Motor neuron (in vitro differentiated cells): ENCODE data around the gene FAM168B. TPM values are rescaled to one million over a fixed set of nuclear protein-coding genes. Genes with fewer than 3 reads are reported as not detected.

Experiments
- ATAC-seq, 8 experiments: fragments of 200-7000 bp; cut with Tn5 transposase; replicated peaks in 6 of 8; 2 replicates each; pipeline ENCODE4 v1.8.0; 2021; ENCODE audit warnings: mild to moderate bottlenecking in 8 of 8, moderate library complexity in 8 of 8
- H3K27ac ChIP-seq, 2 donors: fragments of 250-450 bp; sonication (Bioruptor Pico); 2 replicates each; pipeline ENCODE4 v1.9.0; 2021; ENCODE audit warnings: antibody characterized with exemption in 2 of 2, mild to moderate bottlenecking in 2 of 2, moderate library complexity in 1 of 2
- H3K4me1 ChIP-seq, 2 donors: fragments of 250-450 bp; sonication (Bioruptor Pico); replicated peaks in 1 of 2; 2 replicates each; pipeline ENCODE4 v1.6.1; 2021; ENCODE audit warnings: antibody characterized with exemption in 2 of 2, mild to moderate bottlenecking in 2 of 2, moderate library complexity in 1 of 2
- H3K4me3 ChIP-seq, 5 donors: fragments of 250-450 bp; sonication (Bioruptor Pico); 2 replicates each; pipeline ENCODE4 v1.9.0; 2021; ENCODE audit warnings: antibody characterized with exemption in 5 of 5, mild to moderate bottlenecking in 5 of 5, moderate library complexity in 4 of 5
- WGBS, 10 experiments: fragments of 450-650 bp; shearing (Covaris generic); methylation state at CpG; one replicate each; pipeline ENCODE4 v1.0.0; 2022; 5-methylcytosine and 5-hydroxymethylcytosine counted together
- in situ Hi-C, 9 experiments: fragments of 400-800 bp; cut with MboI; loops; one replicate each; pipeline ENCODE4 v1.15.0; 2021; ENCODE audit warnings: low sequenced_read_pairs in 9 of 9, low pct_unique_long_range_greater_than_20kb in 2 of 9; ENCODE audit not compliant: unreplicated experiment in 9 of 9
- total RNA-seq, 8 experiments: library from RNA; unstranded; fragments of 300-600 nt; gene quantifications; 2 replicates each; pipeline versions ENCODE4 v1.2.3 to v1.2.4, GENCODE V29; 2022

Gene FAM168B
- total RNA-seq = 100 to 1,000 TPM in 1 of 8 experiments, 10 to 100 TPM in 7; 43.6 to 100 (median 70.4) TPM

- H3K4me3 ChIP-seq = peak within 1 kb of the TSS; percentile 73 to 97 (median 91)
- 0 to 1% (median 0%) methylated on average over 4 to 20 of the region's 107 CpGs; no CpG with 5 or more reads in 6 of the 10 experiments for WGBS, 10 experiments
- in situ Hi-C loops = no loop called here
- peaks cover 3 to 8% of the 10 kb centered on the region in 2 donors for H3K4me1 ChIP-seq
- peak within 1 kb of the TSS; percentile 99 to 100 for H3K27ac ChIP-seq
- peak; percentile 86 to 93 (median 90) for ATAC-seq
These were observed at the start of gene FAM168B for GRCh38 chr2:131093006-131093695. Gene FAM168B (minus strand): TSS chr2:131093460. CDS start chr2:131082646, 10,814 bp downstream.

GRCh38 chr2:131142849-131143248 lies 49.6 kb upstream of the FAM168B start:
- H3K4me1 ChIP-seq = no peaks in the 10 kb centered on the region
- in situ Hi-C loops = no loop called here
- WGBS, 10 experiments = 89 to 100% (median 96%) methylated on average over 2 to 5 of the region's 5 CpGs; no CpG with 5 or more reads in 1 of the 10 experiments
- H3K4me3 ChIP-seq = no peak overlapping the region
- ATAC-seq = no peak
- H3K27ac ChIP-seq = no peak overlapping the region

GRCh38 chr2:131140581-131140980 lies 47.3 kb upstream of the FAM168B start:
- Histone ChIP-seq H3K27ac (no peak overlapping the region), H3K4me3 (no peak overlapping the region), H3K4me1 (no peaks in the 10 kb centered on the region)
- in situ Hi-C loops = no loop called here
- ATAC-seq = no peak
- WGBS, 10 experiments = 100% methylated on average over 1 of the region's 2 CpGs; no CpG with 5 or more reads in 9 of the 10 experiments

- no peak for ATAC-seq
- 81 to 100% (median 97%) methylated on average over 1 to 8 of the region's 8 CpGs; no CpG with 5 or more reads in 1 of the 10 experiments for WGBS, 10 experiments
- Histone ChIP-seq H3K27ac (no peak overlapping the region), H3K4me3 (no peak overlapping the region), H3K4me1 (no peaks in the 10 kb centered on the region)
- in situ Hi-C loops = no loop called here
These were observed 39.5 kb upstream of the FAM168B start for GRCh38 chr2:131132729-131133128.

- Histone ChIP-seq H3K4me3 (no peak overlapping the region), H3K27ac (no peak overlapping the region), H3K4me1 (no peaks in the 10 kb centered on the region)
- in situ Hi-C loops = no loop called here
- WGBS, 10 experiments = 89 to 100% (median 100%) methylated on average over 1 to 2 of the region's 2 CpGs
- no peak for ATAC-seq
These were observed 37.0 kb upstream of the FAM168B start for GRCh38 chr2:131130298-131130596.

GRCh38 chr2:131127981-131128380 lies 34.7 kb upstream of the FAM168B start:
- H3K27ac ChIP-seq = no peak overlapping the region
- ATAC-seq = no peak
- H3K4me3 ChIP-seq = no peak overlapping the region
- H3K4me1 ChIP-seq = no peaks in the 10 kb centered on the region
- in situ Hi-C loops = no loop called here
- 69 to 100% (median 94%) methylated on average over 1 to 3 of the region's 3 CpGs for WGBS, 10 experiments

GRCh38 chr2:131127076-131127475 lies 33.8 kb upstream of the FAM168B start:
- in situ Hi-C loops = no loop called here
- H3K4me1 ChIP-seq = no peaks in the 10 kb centered on the region
- H3K27ac ChIP-seq = no peak overlapping the region
- WGBS, 10 experiments = 92 to 100% (median 100%) methylated on average over 1 to 3 of the region's 3 CpGs; no CpG with 5 or more reads in 2 of the 10 experiments
- ATAC-seq = no peak
- no peak overlapping the region for H3K4me3 ChIP-seq

- 78 to 100% (median 93%) methylated on average over 1 to 5 of the region's 5 CpGs; no CpG with 5 or more reads in 3 of the 10 experiments for WGBS, 10 experiments
- in situ Hi-C loops = no loop called here
- no peak for ATAC-seq
- H3K4me1 ChIP-seq = no peaks in the 10 kb centered on the region
- H3K27ac ChIP-seq = no peak overlapping the region
- H3K4me3 ChIP-seq = no peak overlapping the region
These were observed 33.2 kb upstream of the FAM168B start for GRCh38 chr2:131126436-131126835.

GRCh38 chr2:131125195-131125757 lies 32.0 kb upstream of the FAM168B start:
- Histone ChIP-seq H3K4me3 (no peak overlapping the region), H3K27ac (no peak overlapping the region), H3K4me1 (no peaks in the 10 kb centered on the region)
- peak in 1 of 8 experiments; percentile 19 for ATAC-seq
- whole genome bisulfite sequencing, 10 experiments = 63 to 100% (median 88%) methylated on average over 1 to 7 of the region's 7 CpGs
- in situ Hi-C loops = no loop called here

- no peak overlapping the region for H3K27ac ChIP-seq
- H3K4me1 ChIP-seq = no peaks in the 10 kb centered on the region
- in situ Hi-C loops = no loop called here
- 80 to 100% (median 100%) methylated on average over 1 to 3 of the region's 3 CpGs; no CpG with 5 or more reads in 2 of the 10 experiments for WGBS, 10 experiments
- H3K4me3 ChIP-seq = no peak overlapping the region
- ATAC-seq = no peak
These were observed 29.9 kb upstream of the FAM168B start for GRCh38 chr2:131123192-131123591.

- H3K27ac ChIP-seq = no peak overlapping the region
- H3K4me3 ChIP-seq = no peak overlapping the region
- no peak for ATAC-seq
- 95 to 100% (median 100%) methylated on average over 1 to 3 of the region's 4 CpGs; no CpG with 5 or more reads in 6 of the 10 experiments for WGBS, 10 experiments
- in situ Hi-C loops = no loop called here
- no peaks in the 10 kb centered on the region for H3K4me1 ChIP-seq
These were observed 29.2 kb upstream of the FAM168B start for GRCh38 chr2:131122496-131122895.

GRCh38 chr2:131121464-131121863 lies 28.2 kb upstream of the FAM168B start:
- no peak overlapping the region for H3K27ac ChIP-seq
- 93 to 100% (median 100%) methylated on average over 1 to 4 of the region's 4 CpGs; no CpG with 5 or more reads in 4 of the 10 experiments for WGBS, 10 experiments
- in situ Hi-C loops = no loop called here
- no peak for ATAC-seq
- H3K4me3 ChIP-seq = no peak overlapping the region
- no peaks in the 10 kb centered on the region for H3K4me1 ChIP-seq

GRCh38 chr2:131120815-131121317 lies 27.6 kb upstream of the FAM168B start:
- WGBS, 10 experiments = 92 to 100% (median 97%) methylated on average over 2 to 11 of the region's 12 CpGs
- H3K4me1 ChIP-seq = no peaks in the 10 kb centered on the region
- H3K4me3 ChIP-seq = no peak overlapping the region
- no peak overlapping the region for H3K27ac ChIP-seq
- no peak for ATAC-seq
- in situ Hi-C loops = no loop called here

GRCh38 chr2:131115752-131116151 lies 22.5 kb upstream of the FAM168B start:
- no peak overlapping the region for H3K27ac ChIP-seq
- H3K4me1 ChIP-seq = peaks cover 0 to 10% of the 10 kb centered on the region in 2 donors
- ATAC-seq = no peak
- no peak overlapping the region for H3K4me3 ChIP-seq
- in situ Hi-C loops = no loop called here
